Right atrium auricular region (tissue), 2 donors: Measurements from ENCODE around the gene ATXN2L. TPM values are rescaled to one million over a fixed set of nuclear protein-coding genes. Genes with fewer than 3 reads are reported as not detected.

Experiments used
- DNase-seq: peaks from one replicate; pipeline ENCODE4 v3.0.0-alpha.2; 2019; ENCODE audit warnings: low spot score
- H3K27ac ChIP-seq, 2 donors: fragments of 200-600 bp; sonication (generic); 1 replicate in 1 of 2; 2 replicates in 1 of 2; pipeline ENCODE4 v1.5.1; 2016 to 2019
- H3K27me3 ChIP-seq, 2 donors: fragments of 200-600 bp; sonication (generic); one replicate each; pipeline versions ENCODE4 v1.5.1 to v1.6.0; 2017 to 2019
- H3K36me3 ChIP-seq: fragments of 200-600 bp; sonication (generic); one replicate; pipeline ENCODE4 v1.5.1; 2016
- H3K4me1 ChIP-seq, 2 donors: fragments of 200-600 bp; sonication (generic); one replicate each; pipeline versions ENCODE4 v1.5.1 to v1.6.0; 2017 to 2019
- H3K4me3 ChIP-seq, 2 donors: fragments of 200-600 bp; sonication (generic); 1 replicate in 1 of 2; 2 replicates in 1 of 2; pipeline ENCODE4 v1.5.1; 2017 to 2019; ENCODE audit warnings: mild to moderate bottlenecking in 1 of 2, moderate library complexity in 1 of 2
- H3K9me3 ChIP-seq, 2 donors: fragments of 200-600 bp; sonication (generic); one replicate each; pipeline ENCODE4 v1.5.1; 2019
- CTCF ChIP-seq, 2 donors: fragments of 200-600 bp; sonication (generic); IDR thresholded peaks; one replicate each; pipeline ENCODE4 v1.5.1; 2019; ENCODE audit warnings: antibody characterized with exemption in 2 of 2
- total RNA-seq, 2 donors: library from RNA; depleted of rRNA; stranded (reverse); fragments of >200 nt; gene quantifications; one replicate each; pipeline ENCODE4 v1.1.0, GENCODE V29; 2016

ATXN2L gene
- total RNA-seq, 2 donors from 2014 or later, result 26.0 to 55.1 TPM

- Histone ChIP-seq H3K27me3 (no peaks in the 10 kb centered on the region), H3K4me3 (no peak overlapping the region), H3K4me1 (no peaks in the 10 kb centered on the region), H3K27ac (no peak overlapping the region), H3K9me3 (no peaks in the 10 kb centered on the region), H3K36me3 (peaks cover 61% of the 10 kb centered on the region)
- no peak for TF ChIP-seq CTCF (IDR thresholded peaks at IDR 0.05)
- no peak for DNase-seq
Measured at GRCh38 chr16:28836761-28837064, 13.9 kb downstream of the ATXN2L start.

GRCh38 chr16:28837672-28838557 lies 15.1 kb downstream of the ATXN2L start:
- no peak overlapping the region for H3K27ac ChIP-seq
- no peak for DNase-seq
- H3K27me3 ChIP-seq, result no peaks in the 10 kb centered on the region
- no peak overlapping the region for H3K4me3 ChIP-seq
- TF ChIP-seq CTCF (IDR thresholded peaks at IDR 0.05), result no peak
- H3K36me3 ChIP-seq, result peaks cover 61% of the 10 kb centered on the region
- H3K9me3 ChIP-seq, result no peaks in the 10 kb centered on the region
- no peaks in the 10 kb centered on the region for H3K4me1 ChIP-seq

- Histone ChIP-seq H3K27me3 (no peaks in the 10 kb centered on the region), H3K36me3 (peaks cover 61% of the 10 kb centered on the region), H3K9me3 (no peaks in the 10 kb centered on the region), H3K4me3 (no peak overlapping the region), H3K27ac (no peak overlapping the region), H3K4me1 (no peaks in the 10 kb centered on the region)
- TF ChIP-seq CTCF (IDR thresholded peaks at IDR 0.05), result no peak
- no peak for DNase-seq
Measured at GRCh38 chr16:28838558-28838918, 15.7 kb downstream of the ATXN2L start.

- H3K27me3 ChIP-seq, result no peaks in the 10 kb centered on the region
- no peaks in the 10 kb centered on the region for H3K4me1 ChIP-seq
- H3K36me3 ChIP-seq, result peaks cover 61% of the 10 kb centered on the region
- no peak for TF ChIP-seq CTCF (IDR thresholded peaks at IDR 0.05)
- no peak overlapping the region for H3K4me3 ChIP-seq
- H3K27ac ChIP-seq, result no peak overlapping the region
- H3K9me3 ChIP-seq, result no peaks in the 10 kb centered on the region
- DNase-seq, result no peak
Measured at GRCh38 chr16:28839004-28839639, 16.3 kb downstream of the ATXN2L start.

GRCh38 chr16:28839899-28840298 lies 17.1 kb downstream of the ATXN2L start:
- no peak for DNase-seq
- Histone ChIP-seq H3K36me3 (peaks cover 59% of the 10 kb centered on the region), H3K4me1 (peaks cover 0 to 4% of the 10 kb centered on the region in 2 donors), H3K4me3 (no peak overlapping the region), H3K27ac (no peak overlapping the region), H3K9me3 (no peaks in the 10 kb centered on the region), H3K27me3 (no peaks in the 10 kb centered on the region)
- no peak for TF ChIP-seq CTCF (IDR thresholded peaks at IDR 0.05)
